DMS153 treated with DMSO at 0.1 percent for 48 hours (cell line): ENCODE data around the gene TECTB.

Experiments used
- DNase-seq: peaks from one replicate; lab custom pipeline; 2025; ENCODE audit not compliant: unreplicated experiment; lab: John Stamatoyannopoulos, UW

Gene TECTB

DNA sequence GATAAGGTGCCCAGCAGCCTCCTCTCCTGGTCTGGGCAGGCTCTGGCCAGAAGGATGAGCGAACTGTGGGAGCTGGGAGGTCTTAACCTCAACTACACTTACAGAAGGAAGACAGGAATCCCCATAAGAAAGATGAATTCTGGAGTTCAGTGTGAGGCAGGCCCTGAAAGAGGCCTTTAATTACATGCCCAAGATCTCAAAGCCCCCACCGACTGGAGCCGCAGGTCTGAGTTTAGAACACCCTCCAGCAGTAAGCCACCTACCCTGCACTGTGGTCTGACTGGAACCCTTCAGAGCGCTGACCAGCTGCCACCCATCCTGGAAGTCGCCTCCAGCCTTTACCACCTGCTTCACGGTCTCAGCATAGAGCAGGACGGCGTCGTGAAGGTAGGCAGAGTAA, 62.5 kb downstream of the TECTB start:
- no peak for DNase-seq

DNA sequence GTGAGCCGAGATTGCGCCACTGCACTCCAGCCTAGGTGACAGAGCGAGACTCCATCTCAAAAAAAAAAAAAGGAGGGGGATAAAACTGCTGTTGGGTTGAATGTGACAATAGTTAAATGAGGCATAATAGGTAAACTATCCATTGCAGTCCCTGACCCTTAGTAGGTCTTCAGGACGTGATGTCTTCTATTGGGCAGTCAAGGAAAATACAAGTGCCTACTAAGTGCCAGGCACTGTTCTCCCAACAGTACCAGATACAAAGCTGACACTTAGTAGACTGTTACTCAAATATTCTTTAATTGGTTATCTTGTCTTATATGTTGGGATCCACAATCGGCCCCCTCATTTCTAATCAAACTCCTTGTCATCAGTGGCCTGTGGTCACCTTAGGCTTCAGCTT, 63.6 kb downstream of the TECTB start:
- DNase-seq, result no peak

DNA sequence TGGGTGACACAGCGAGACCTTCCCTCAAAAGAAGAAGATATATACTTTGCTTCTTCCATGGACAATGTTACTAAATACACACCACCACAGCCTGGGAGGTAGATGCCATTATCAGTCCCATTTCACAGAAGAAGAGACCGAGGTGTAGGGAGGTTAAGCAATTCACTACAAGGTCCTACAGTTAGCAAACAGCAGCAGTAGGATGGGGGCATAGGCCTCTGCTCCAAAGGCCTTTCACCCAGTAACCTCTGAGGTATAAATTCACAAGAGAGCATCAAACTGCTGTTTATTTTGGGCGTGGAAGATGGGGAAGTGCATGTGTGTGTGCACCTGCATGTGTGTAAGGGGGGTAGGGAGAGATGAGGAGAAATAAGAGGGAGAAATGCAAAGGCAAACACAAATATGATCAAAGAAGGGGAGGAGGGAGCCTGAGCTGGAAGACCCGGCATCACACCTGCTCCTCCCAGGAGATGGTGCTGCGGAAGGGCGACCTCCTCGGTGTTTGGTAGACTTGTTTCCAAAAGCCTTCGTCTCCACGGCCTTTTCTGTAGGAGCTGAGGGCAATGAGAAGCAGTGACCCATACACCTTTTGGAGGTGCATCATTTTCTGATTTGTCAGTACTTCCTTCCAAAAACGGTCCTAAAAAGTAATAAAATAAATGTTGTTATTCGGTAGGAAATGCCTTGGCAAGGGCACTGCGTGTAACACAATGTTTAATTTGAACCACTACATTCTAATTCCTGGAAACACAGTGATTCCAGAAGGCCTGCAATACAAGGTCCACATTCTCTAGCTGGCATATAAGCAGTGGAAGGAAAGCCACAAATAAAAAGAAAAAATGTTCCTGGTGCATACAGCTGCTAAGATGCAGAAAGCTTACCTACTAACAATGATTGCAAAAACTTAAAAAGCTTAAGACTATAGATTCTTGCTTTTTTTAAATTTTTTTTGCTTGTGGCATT, 64.8 kb downstream of the TECTB start:
- DNase-seq, result no peak

DNA sequence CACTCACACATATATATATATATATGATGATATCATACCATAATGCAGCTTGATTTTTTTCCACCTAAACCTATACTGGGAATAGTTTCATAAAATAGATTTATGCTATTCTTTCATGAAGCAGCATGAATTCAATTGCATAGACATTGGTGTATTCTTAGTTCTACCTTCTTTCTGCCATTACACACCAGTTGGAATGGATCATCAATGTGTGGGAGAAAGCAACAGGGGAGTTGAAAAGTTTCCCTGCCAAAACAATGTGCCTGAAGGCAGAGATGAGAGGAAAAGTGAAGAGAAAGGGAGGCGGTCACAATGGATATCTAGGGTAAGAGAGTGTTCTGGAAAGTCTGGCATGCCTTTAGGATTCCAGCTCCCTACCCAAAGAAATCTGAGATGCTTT, 65.6 kb downstream of the TECTB start:
- DNase-seq, result no peak

DNA sequence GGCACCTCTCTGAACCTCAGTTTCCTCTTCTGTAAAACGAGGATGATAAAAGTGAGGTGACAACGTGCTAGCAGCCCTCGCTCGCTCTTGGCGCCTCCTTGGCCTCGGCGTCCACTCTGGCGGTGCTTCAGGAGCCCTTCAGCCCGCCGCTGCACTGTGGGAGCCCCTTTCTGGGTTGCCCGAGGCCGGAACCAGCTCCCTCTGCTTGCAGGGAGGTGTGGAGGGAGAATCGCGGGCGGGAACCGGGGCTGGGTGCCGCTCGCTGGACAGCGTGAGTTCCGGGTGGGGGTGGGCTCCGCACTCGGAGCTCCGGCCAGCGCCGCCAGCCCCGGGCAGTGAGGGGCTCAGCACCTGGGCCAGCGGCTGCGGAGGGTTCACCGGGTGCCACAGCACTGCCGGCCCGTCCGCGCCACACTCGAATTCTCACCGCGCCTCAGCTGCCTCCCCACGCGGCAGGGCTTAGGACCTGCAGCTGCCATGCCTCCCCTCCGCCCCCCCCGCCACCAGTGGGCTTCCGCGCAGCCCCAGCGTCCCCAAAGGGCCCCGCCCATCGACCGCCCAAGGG, 66.4 kb downstream of the TECTB start:
- no peak for DNase-seq

DNA sequence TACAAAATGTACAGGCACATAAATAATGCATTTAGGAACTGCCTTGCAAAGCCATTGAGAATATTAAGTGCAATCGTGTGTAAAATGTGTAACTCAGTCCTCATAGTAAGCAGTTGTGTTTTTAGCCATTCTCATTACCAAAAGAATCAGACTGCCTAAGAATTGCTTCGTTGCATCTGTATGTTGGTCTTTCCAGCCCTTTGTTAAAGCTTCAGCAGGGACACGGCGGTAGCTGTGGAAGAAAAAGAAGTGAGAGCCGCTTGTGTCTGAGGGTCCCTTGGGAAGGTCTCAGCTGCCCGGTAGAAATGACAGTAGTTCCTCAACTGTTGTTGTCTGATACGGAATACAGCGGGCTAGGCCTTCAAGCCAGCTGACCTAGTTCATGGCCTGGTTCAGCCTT, 67.9 kb downstream of the TECTB start:
- DNase-seq, result no peak

DNA sequence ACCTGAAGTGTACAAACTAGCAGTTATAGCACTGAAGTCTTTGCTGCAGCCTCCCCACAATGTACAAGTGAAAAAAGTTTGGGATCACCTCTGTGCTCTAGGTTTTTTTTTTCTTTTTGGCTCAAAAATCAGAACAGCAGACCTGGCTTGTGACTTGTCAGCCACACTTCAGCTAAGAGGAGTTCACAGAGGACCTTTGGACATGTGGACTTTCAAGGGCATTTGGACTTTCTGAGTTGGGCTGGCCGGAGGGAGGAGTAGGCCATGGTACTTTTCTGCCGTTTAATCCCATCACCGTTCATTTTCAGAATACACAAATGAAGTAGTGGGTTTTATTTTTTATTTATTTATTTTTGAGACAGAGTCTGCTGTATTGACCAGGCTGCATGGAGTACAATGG, 68.8 kb downstream of the TECTB start:
- DNase-seq, result no peak

DNA sequence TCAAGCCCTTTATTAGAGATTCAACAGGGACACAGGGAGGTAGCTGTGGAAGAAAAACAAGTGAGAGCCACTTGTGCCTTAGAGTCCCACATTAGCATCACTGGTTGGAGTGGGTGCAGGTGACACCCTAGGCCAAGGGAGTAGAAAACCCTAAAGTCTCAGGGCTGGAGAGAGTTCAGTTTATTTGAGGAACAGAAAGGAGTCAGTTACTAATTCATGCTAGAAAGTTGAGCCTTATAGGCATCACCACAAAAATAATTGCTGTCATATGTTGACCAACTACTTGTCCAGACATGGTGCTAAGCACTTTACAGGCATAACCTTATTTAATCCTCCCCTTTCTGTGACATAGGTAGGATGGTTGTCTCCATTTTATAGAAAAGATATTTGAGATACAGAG, 69.8 kb downstream of the TECTB start:
- DNase-seq, result no peak
